ENCODE results near the gene SKP1. TPM values are rescaled to one million over a fixed set of nuclear protein-coding genes. Genes with fewer than 3 reads are reported as not detected.

Gene SKP1
- total RNA-seq, 1 experiment from 2014 or later, result 287 TPM

- H3K36me3 ChIP-seq (replicated peaks; ENCODE audit: control insufficient read depth, insufficient read depth, low read length), result peaks cover 12% of the 10 kb centered on the region
- H3K27me3 ChIP-seq (ENCODE audit: control insufficient read depth, insufficient read depth, low read length), result no peaks in the 10 kb centered on the region
- H3K4me3 ChIP-seq (ENCODE audit: insufficient read depth, low read depth, low read length), result no peak overlapping the region
- no peak for DNase-seq
Measured at GRCh38 chr5:134131578-134132350, 45.0 kb downstream of the SKP1 start.

- DNase-seq, result no peak
- peaks cover 7% of the 10 kb centered on the region for H3K36me3 ChIP-seq (replicated peaks; ENCODE audit: control insufficient read depth, insufficient read depth, low read length)
- no peak overlapping the region for H3K4me3 ChIP-seq (ENCODE audit: insufficient read depth, low read depth, low read length)
- H3K27me3 ChIP-seq (ENCODE audit: control insufficient read depth, insufficient read depth, low read length), result no peaks in the 10 kb centered on the region
Measured at GRCh38 chr5:134131165-134131564, 45.6 kb downstream of the SKP1 start.

- peak; percentile 20 for DNase-seq
- H3K27me3 ChIP-seq (ENCODE audit: control insufficient read depth, insufficient read depth, low read length), result no peaks in the 10 kb centered on the region
- H3K36me3 ChIP-seq (replicated peaks; ENCODE audit: control insufficient read depth, insufficient read depth, low read length), result peaks cover 3% of the 10 kb centered on the region
- no peak overlapping the region for H3K4me3 ChIP-seq (ENCODE audit: insufficient read depth, low read depth, low read length)
Measured at GRCh38 chr5:134130239-134130945, 46.4 kb downstream of the SKP1 start.

- H3K27me3 ChIP-seq (ENCODE audit: control insufficient read depth, insufficient read depth, low read length), result no peaks in the 10 kb centered on the region
- no peak overlapping the region for H3K4me3 ChIP-seq (ENCODE audit: insufficient read depth, low read depth, low read length)
- H3K36me3 ChIP-seq (replicated peaks; ENCODE audit: control insufficient read depth, insufficient read depth, low read length), result peaks cover 1% of the 10 kb centered on the region
- DNase-seq, result peak; percentile 47
Measured at GRCh38 chr5:134129411-134130238, 47.1 kb downstream of the SKP1 start.

GRCh38 chr5:134128648-134128995 is 48.1 kb downstream of the SKP1 start:
- Histone ChIP-seq H3K27me3 (ENCODE audit: control insufficient read depth, insufficient read depth, low read length) (no peaks in the 10 kb centered on the region), H3K36me3 (replicated peaks; ENCODE audit: control insufficient read depth, insufficient read depth, low read length) (no peaks in the 10 kb centered on the region; the same call in 1 of the 2 replicates), H3K4me3 (ENCODE audit: insufficient read depth, low read depth, low read length) (no peak overlapping the region)
- peak; percentile 35 for DNase-seq

GRCh38 chr5:134127988-134128647 is 48.6 kb downstream of the SKP1 start:
- Histone ChIP-seq H3K4me3 (ENCODE audit: insufficient read depth, low read depth, low read length) (no peak overlapping the region), H3K36me3 (replicated peaks; ENCODE audit: control insufficient read depth, insufficient read depth, low read length) (no peaks in the 10 kb centered on the region; the same call in 1 of the 2 replicates), H3K27me3 (ENCODE audit: control insufficient read depth, insufficient read depth, low read length) (no peaks in the 10 kb centered on the region)
- DNase-seq, result peak; percentile 46

GRCh38 chr5:134127376-134127861 is 49.3 kb downstream of the SKP1 start:
- H3K36me3 ChIP-seq (replicated peaks; ENCODE audit: control insufficient read depth, insufficient read depth, low read length), result no peaks in the 10 kb centered on the region; the same call in 1 of the 2 replicates
- no peak for DNase-seq
- H3K4me3 ChIP-seq (ENCODE audit: insufficient read depth, low read depth, low read length), result no peak overlapping the region
- no peaks in the 10 kb centered on the region for H3K27me3 ChIP-seq (ENCODE audit: control insufficient read depth, insufficient read depth, low read length)

- Histone ChIP-seq H3K36me3 (replicated peaks; ENCODE audit: control insufficient read depth, insufficient read depth, low read length) (no peaks in the 10 kb centered on the region; the same call in 1 of the 2 replicates), H3K27me3 (ENCODE audit: control insufficient read depth, insufficient read depth, low read length) (no peaks in the 10 kb centered on the region), H3K4me3 (ENCODE audit: insufficient read depth, low read depth, low read length) (no peak overlapping the region)
- DNase-seq, result no peak
Measured at GRCh38 chr5:134125039-134126015, 51.4 kb downstream of the SKP1 start.

- Histone ChIP-seq H3K36me3 (replicated peaks; ENCODE audit: control insufficient read depth, insufficient read depth, low read length) (no peaks in the 10 kb centered on the region), H3K4me3 (ENCODE audit: insufficient read depth, low read depth, low read length) (no peak overlapping the region), H3K27me3 (ENCODE audit: control insufficient read depth, insufficient read depth, low read length) (no peaks in the 10 kb centered on the region)
- no peak for DNase-seq
Measured at GRCh38 chr5:134124289-134125038, 52.3 kb downstream of the SKP1 start.

- DNase-seq, result no peak
- no peaks in the 10 kb centered on the region for H3K27me3 ChIP-seq (ENCODE audit: control insufficient read depth, insufficient read depth, low read length)
- H3K36me3 ChIP-seq (replicated peaks; ENCODE audit: control insufficient read depth, insufficient read depth, low read length), result no peaks in the 10 kb centered on the region
- H3K4me3 ChIP-seq (ENCODE audit: insufficient read depth, low read depth, low read length), result no peak overlapping the region
Measured at GRCh38 chr5:134123360-134123759, 53.4 kb downstream of the SKP1 start.

GRCh38 chr5:134122530-134122929 is 54.2 kb downstream of the SKP1 start:
- no peak overlapping the region for H3K4me3 ChIP-seq (ENCODE audit: insufficient read depth, low read depth, low read length)
- H3K36me3 ChIP-seq (replicated peaks; ENCODE audit: control insufficient read depth, insufficient read depth, low read length), result no peaks in the 10 kb centered on the region; the same call in 1 of the 2 replicates
- DNase-seq, result no peak
- no peaks in the 10 kb centered on the region for H3K27me3 ChIP-seq (ENCODE audit: control insufficient read depth, insufficient read depth, low read length)

GRCh38 chr5:134120386-134121138 is 56.2 kb downstream of the SKP1 start:
- H3K27me3 ChIP-seq (ENCODE audit: control insufficient read depth, insufficient read depth, low read length), result no peaks in the 10 kb centered on the region
- no peak for DNase-seq
- peaks cover 6% of the 10 kb centered on the region for H3K36me3 ChIP-seq (replicated peaks; ENCODE audit: control insufficient read depth, insufficient read depth, low read length)
- no peak overlapping the region for H3K4me3 ChIP-seq (ENCODE audit: insufficient read depth, low read depth, low read length)

Measured in H7 (cell line).